H1 (cell line): Measurements from ENCODE around the gene ARHGAP25. TPM values are rescaled to one million over a fixed set of nuclear protein-coding genes. Genes with fewer than 3 reads are reported as not detected.

Source experiments
- CTCF ChIA-PET: fragments of 300-600 bp; sonication (Branson Sonifier 250); formaldehyde crosslinking; loops from one replicate; lab custom pipeline; 2021; ENCODE audit not compliant: partially characterized antibody; lab: Charles Lee
- POLR2A ChIA-PET: fragments of 300-600 bp; sonication (Branson Sonifier 250); formaldehyde crosslinking; loops from one replicate; lab custom pipeline; 2021; ENCODE audit warnings: inconsistent platforms; ENCODE audit not compliant: partially characterized antibody; lab: Charles Lee
- DNase-seq, 2 experiments: peaks; one replicate each; pipeline versions ENCODE4 v3.0.0 to v3.0.0-alpha.2; 2010 to 2022; ENCODE audit warnings: low spot score in 2 of 2, low read depth in 1 of 2, mixed read lengths in 1 of 2
- FAIRE-seq: peaks from 2 replicates; lab custom pipeline; 2011; peaks lifted over from hg19 to GRCh38; lab: Jason Lieb, UNC
- H2AFZ ChIP-seq: 2 replicates; pipeline ENCODE4 v1.8.1; 2012; ENCODE audit warnings: low read length, inconsistent platforms
- H2AK5ac ChIP-seq: 2 replicates; pipeline ENCODE4 v1.6.1; 2013; ENCODE audit warnings: low read depth, low read length
- H2BK120ac ChIP-seq: replicated peaks from 2 replicates; pipeline ENCODE3; 2013; ENCODE audit warnings: low read depth, low read length, inconsistent platforms
- H2BK12ac ChIP-seq: 2 replicates; pipeline ENCODE4 v1.6.1; 2013; ENCODE audit warnings: low read depth, low read length
- H2BK15ac ChIP-seq: 2 replicates; pipeline ENCODE4 v1.6.1; 2013; ENCODE audit warnings: low read length
- H2BK20ac ChIP-seq: 2 replicates; pipeline ENCODE4 v1.6.1; 2013; ENCODE audit warnings: low read length
- H2BK5ac ChIP-seq: 2 replicates; pipeline ENCODE4 v1.6.1; 2013; ENCODE audit warnings: low read depth, low read length
- H3K14ac ChIP-seq: 2 replicates; pipeline ENCODE4 v1.6.1; 2013; ENCODE audit warnings: inconsistent platforms; ENCODE audit not compliant: insufficient read length
- H3K18ac ChIP-seq: 2 replicates; pipeline ENCODE4 v1.6.1; 2013; ENCODE audit warnings: low read length; ENCODE audit errors: extremely low read depth
- H3K23ac ChIP-seq: 2 replicates; pipeline ENCODE4 v1.6.1; 2013; ENCODE audit warnings: inconsistent platforms; ENCODE audit not compliant: insufficient read length
- H3K23me2 ChIP-seq: 2 replicates; pipeline ENCODE4 v1.6.1; 2013; ENCODE audit warnings: low read depth, low read length
- H3K27ac ChIP-seq: 2 replicates; pipeline ENCODE4 v1.6.1; 2011; ENCODE audit warnings: low read depth, low read length, inconsistent platforms
- H3K27me3 ChIP-seq, 4 experiments: replicated peaks in 1 of 4; 1 replicate in 1 of 4; 2 replicates in 3 of 4; pipeline versions ENCODE4 v1.6.1 to v1.8.1; 2011 to 2013; ENCODE audit warnings: low read length in 3 of 4, mild to moderate bottlenecking in 3 of 4, inconsistent platforms in 2 of 4, mixed read lengths in 2 of 4, moderate library complexity in 1 of 4; ENCODE audit not compliant: control insufficient read depth in 3 of 4, insufficient read depth in 3 of 4; ENCODE audit errors: extremely low read depth in 1 of 4
- H3K36me3 ChIP-seq, 4 experiments: 2 replicates each; pipeline versions ENCODE4 v1.6.1 to v1.8.1; 2011 to 2013; ENCODE audit warnings: mild to moderate bottlenecking in 4 of 4, low read length in 3 of 4, moderate library complexity in 2 of 4, control low read depth in 1 of 4, inconsistent platforms in 1 of 4; ENCODE audit not compliant: insufficient read depth in 4 of 4, control insufficient read depth in 2 of 4
- H3K4ac ChIP-seq: replicated peaks from 2 replicates; pipeline ENCODE3; 2013; ENCODE audit warnings: low read length, low read depth, mixed read lengths, inconsistent platforms; ENCODE audit not compliant: insufficient read length
- H3K4me1 ChIP-seq, 4 experiments: replicated peaks in 1 of 4; 1 replicate in 1 of 4; 2 replicates in 3 of 4; pipeline versions ENCODE4 v1.6.1 to v1.8.1; 2011 to 2013; ENCODE audit warnings: low read length in 3 of 4, inconsistent platforms in 2 of 4, mixed read lengths in 1 of 4; ENCODE audit not compliant: insufficient read depth in 4 of 4, control insufficient read depth in 3 of 4
- H3K4me2 ChIP-seq, 2 experiments: 2 replicates each; pipeline versions ENCODE4 v1.6.1 to v1.8.1; 2011 to 2013; ENCODE audit warnings: low read depth in 2 of 2, low read length in 2 of 2, control low read depth in 1 of 2, inconsistent platforms in 1 of 2, mild to moderate bottlenecking in 1 of 2; ENCODE audit not compliant: insufficient read depth in 1 of 2
- H3K4me3 ChIP-seq, 4 experiments: fragments of 200-600, 300-600 bp in 1 of 4; sonication (generic), shearing (Covaris generic), sonication (Bioruptor Twin) in 1 of 4; 2 replicates each; pipeline versions ENCODE4 v1.5.1 to v1.8.1; 2011 to 2016; ENCODE audit warnings: low read length in 4 of 4, low read depth in 3 of 4, control low read depth in 2 of 4, inconsistent platforms in 2 of 4, mild to moderate bottlenecking in 2 of 4, mixed read lengths in 1 of 4, moderate library complexity in 1 of 4; ENCODE audit not compliant: insufficient read depth in 2 of 4; ENCODE audit errors: extremely low read depth in 1 of 4
- H3K56ac ChIP-seq: replicated peaks from 2 replicates; pipeline ENCODE3; 2013; ENCODE audit warnings: low read depth, mild to moderate bottlenecking, mixed read lengths, low read length, inconsistent platforms; ENCODE audit not compliant: insufficient read length
- H3K79me1 ChIP-seq: 2 replicates; pipeline ENCODE4 v1.6.1; 2013; ENCODE audit warnings: low read depth, low read length, control low read depth
- H3K79me2 ChIP-seq, 2 experiments: 2 replicates each; pipeline versions ENCODE4 v1.6.1 to v1.8.1; 2012 to 2013; ENCODE audit warnings: low read length in 2 of 2, mild to moderate bottlenecking in 2 of 2, inconsistent platforms in 1 of 2; ENCODE audit not compliant: insufficient read depth in 2 of 2, control insufficient read depth in 1 of 2
- H3K9ac ChIP-seq, 4 experiments: replicated peaks in 1 of 4; 1 replicate in 1 of 4; 2 replicates in 3 of 4; pipeline versions ENCODE4 v1.6.1 to v1.8.1; 2011 to 2013; ENCODE audit warnings: low read depth in 3 of 4, low read length in 3 of 4, control low read depth in 2 of 4, mild to moderate bottlenecking in 2 of 4, moderate library complexity in 2 of 4, inconsistent platforms in 1 of 4; ENCODE audit errors: extremely low read depth in 1 of 4
- H3K9me3 ChIP-seq, 2 experiments: 2 replicates each; pipeline versions ENCODE4 v1.6.1 to v1.8.1; 2012 to 2013; ENCODE audit warnings: mild to moderate bottlenecking in 2 of 2, moderate library complexity in 2 of 2, control low read depth in 1 of 2, inconsistent platforms in 1 of 2, low read depth in 1 of 2, low read length in 1 of 2, mixed read lengths in 1 of 2; ENCODE audit not compliant: insufficient read depth in 2 of 2
- H4K20me1 ChIP-seq, 2 experiments: replicated peaks in 1 of 2; 2 replicates each; pipeline versions ENCODE3 to v1.8.1; 2011 to 2013; ENCODE audit warnings: inconsistent platforms in 2 of 2, low read length in 2 of 2, mild to moderate bottlenecking in 1 of 2; ENCODE audit not compliant: insufficient read depth in 2 of 2, control insufficient read depth in 1 of 2
- H4K5ac ChIP-seq: 2 replicates; pipeline ENCODE4 v1.6.1; 2013; ENCODE audit warnings: low read length, low read depth, mixed read lengths, inconsistent platforms; ENCODE audit not compliant: insufficient read length
- H4K8ac ChIP-seq: 2 replicates; pipeline ENCODE4 v1.8.0; 2013; ENCODE audit warnings: mild to moderate bottlenecking, moderate library complexity, low read length, inconsistent platforms; ENCODE audit not compliant: insufficient read depth; ENCODE audit errors: extremely low read depth
- H4K91ac ChIP-seq: replicated peaks from 2 replicates; pipeline ENCODE3; 2013; ENCODE audit warnings: low read length, mixed read lengths, inconsistent platforms; ENCODE audit not compliant: insufficient read length
- BACH1 ChIP-seq: IDR thresholded peaks from 2 replicates; pipeline ENCODE4 v1.6.1; 2012; ENCODE audit warnings: low read length, improper control_type of control experiment
- JUN ChIP-seq: IDR thresholded peaks from 2 replicates; pipeline ENCODE4 v1.6.1; 2011; ENCODE audit warnings: low read depth, mild to moderate bottlenecking, improper control_type of control experiment, low read length
- POLR2AphosphoS5 ChIP-seq: IDR thresholded peaks from 2 replicates; pipeline ENCODE4 v1.6.1; 2011; ENCODE audit warnings: low read depth, low read length
- SIN3A ChIP-seq, 2 experiments: IDR thresholded peaks in 1 of 2; conservative IDR thresholded peaks in 1 of 2; 2 replicates each; pipeline ENCODE4 v1.6.1; 2011 to 2012; ENCODE audit warnings: low read length in 2 of 2, improper control_type of control experiment in 1 of 2, low read depth in 1 of 2, mild to moderate bottlenecking in 1 of 2
- SRF ChIP-seq: IDR thresholded peaks from 2 replicates; pipeline ENCODE4 v1.6.1; 2011; ENCODE audit warnings: mild to moderate bottlenecking, low read depth, low read length, moderate library complexity
- SUZ12 ChIP-seq: fragments of 200-600 bp; sonication (generic); IDR thresholded peaks from 2 replicates; pipeline ENCODE4 v1.6.1; 2012; ENCODE audit warnings: mild to moderate bottlenecking, inconsistent platforms, low read length, moderate library complexity, mixed read lengths
- TEAD4 ChIP-seq: IDR thresholded peaks from 2 replicates; pipeline ENCODE4 v1.6.1; 2012; ENCODE audit warnings: low read depth, low read length, inconsistent platforms, mixed read lengths
- polyA plus RNA-seq, 7 experiments: library from polyadenylated mRNA; depleted of rRNA in 3 of 7; stranded (reverse) in 5 of 7; unstranded in 2 of 7; fragments of >200 nt in 5 of 7; fragments of 200-250 nt in 2 of 7; gene quantifications; 1 replicate in 5 of 7; 2 replicates in 1 of 7; 4 replicates in 1 of 7; pipeline versions ENCODE4 v1.2.1 to v1.2.3, GENCODE V29; 2011 to 2013; ENCODE audit warnings: missing spikeins in 2 of 7, mixed read lengths in 2 of 7
- total RNA-seq: library from RNA; stranded (reverse); fragmentation: NEBNext Ultra II Directional; extraction: Animal tissue kit (Norgen Biotek cat#: 25700); gene quantifications from 2 replicates; pipeline ENCODE4 v1.2.1, GENCODE V29; 2021
- TF ChIP-seq, protein P1 (sequence below): IDR thresholded peaks from 2 replicates; pipeline ENCODE4 v1.6.1; 2012; ENCODE audit warnings: low read length, inconsistent platforms
- TF ChIP-seq, protein P2 (sequence below): IDR thresholded peaks from 2 replicates; pipeline ENCODE4 v1.6.1; 2012; ENCODE audit warnings: inconsistent platforms

Gene ARHGAP25
- total and polyA plus RNA-seq, 2 of the 8 experiments (the other 6 are each of a cell fraction or from before 2014, with no cell fraction given) = 1.00 to 1.2 TPM

DNA sequence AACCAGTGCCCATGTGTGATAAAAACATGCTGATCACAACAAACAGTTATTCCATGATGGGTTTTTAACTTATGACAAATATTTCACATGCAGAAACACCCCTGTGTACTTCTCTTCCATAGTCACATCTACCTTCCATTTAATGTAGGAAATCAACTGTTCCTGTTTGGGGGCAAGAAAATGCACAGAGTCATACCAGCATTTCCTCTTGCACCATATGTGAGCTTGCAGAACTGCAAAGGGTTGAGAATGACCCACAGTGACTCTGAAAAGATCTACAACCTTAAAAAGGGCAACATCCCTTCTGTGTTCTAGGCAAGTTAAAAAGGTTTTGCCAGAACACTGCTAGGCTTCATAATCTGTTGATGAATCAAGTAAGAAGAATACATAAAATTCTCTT, 126.7 kb downstream of the ARHGAP25 start:
- FAIRE-seq (no peak), DNase-seq (no peak)
- Histone ChIP-seq H2BK20ac (no peak overlapping the region), H4K91ac (no peak overlapping the region), H3K4me3 (no peak overlapping the region), H2AFZ (no peak overlapping the region), H3K36me3 (no peaks in the 10 kb centered on the region), H2BK5ac (no peak overlapping the region), H2AK5ac (no peak overlapping the region), H4K20me1 (no peaks in the 10 kb centered on the region), H2BK120ac (no peak overlapping the region), H3K14ac (no peak overlapping the region), H3K23ac (no peak overlapping the region), H4K8ac (no peak overlapping the region), H3K4me2 (no peak overlapping the region), H3K4ac (no peak overlapping the region), H3K4me1 (no peaks in the 10 kb centered on the region), H3K18ac (no peak overlapping the region), H3K23me2 (no peaks in the 10 kb centered on the region), H3K9me3 (no peaks in the 10 kb centered on the region), H3K79me2 (no peaks in the 10 kb centered on the region), H3K27ac (no peak overlapping the region), H3K79me1 (no peaks in the 10 kb centered on the region), H4K5ac (no peak overlapping the region), H3K27me3 (no peaks in the 10 kb centered on the region), H3K56ac (no peak overlapping the region), H2BK12ac (no peak overlapping the region), H3K9ac (no peak overlapping the region), H2BK15ac (no peak overlapping the region)
- ChIA-PET POLR2A (no interaction called here), CTCF (interaction anchor here (0.6 to 1.5 kb wide), 3 partner anchors 17 to 109 kb away, joined by 3 to 4 read pairs (median 3); no protein-coding TSS in a partner anchor)
- no peak for TF ChIP-seq JUN
- TF ChIP-seq POLR2AphosphoS5 = no peak
- TF ChIP-seq SRF = no peak
- no peak for TF ChIP-seq BACH1
- TF ChIP-seq, protein P1, sequence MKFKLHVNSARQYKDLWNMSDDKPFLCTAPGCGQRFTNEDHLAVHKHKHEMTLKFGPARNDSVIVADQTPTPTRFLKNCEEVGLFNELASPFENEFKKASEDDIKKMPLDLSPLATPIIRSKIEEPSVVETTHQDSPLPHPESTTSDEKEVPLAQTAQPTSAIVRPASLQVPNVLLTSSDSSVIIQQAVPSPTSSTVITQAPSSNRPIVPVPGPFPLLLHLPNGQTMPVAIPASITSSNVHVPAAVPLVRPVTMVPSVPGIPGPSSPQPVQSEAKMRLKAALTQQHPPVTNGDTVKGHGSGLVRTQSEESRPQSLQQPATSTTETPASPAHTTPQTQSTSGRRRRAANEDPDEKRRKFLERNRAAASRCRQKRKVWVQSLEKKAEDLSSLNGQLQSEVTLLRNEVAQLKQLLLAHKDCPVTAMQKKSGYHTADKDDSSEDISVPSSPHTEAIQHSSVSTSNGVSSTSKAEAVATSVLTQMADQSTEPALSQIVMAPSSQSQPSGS = no peak
- TF ChIP-seq, protein P2, sequence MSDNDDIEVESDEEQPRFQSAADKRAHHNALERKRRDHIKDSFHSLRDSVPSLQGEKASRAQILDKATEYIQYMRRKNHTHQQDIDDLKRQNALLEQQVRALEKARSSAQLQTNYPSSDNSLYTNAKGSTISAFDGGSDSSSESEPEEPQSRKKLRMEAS = no peak
- no peak for TF ChIP-seq TEAD4
- TF ChIP-seq SUZ12 = no peak
- TF ChIP-seq SIN3A (conservative IDR thresholded peaks at IDR 0.05 in 1 of 2, IDR thresholded peaks at IDR 0.05 in 1 of 2; ENCODE audit: low read depth in 1 of 2, low read length in 2 of 2) = no peak
